ENCODE measurements around the gene PCDHB7.
A peak's percentile ranks its signal among the peaks of the same experiment; 100 is the strongest.
"Not testable (repeated sequence)": the region's sequence is repeated elsewhere in the genome, so short reads cannot be mapped to it uniquely, and the experiment has no call there.

The PCDHB7 gene

GRCh38 chr5:141180313-141180712, 7.9 kb downstream of the PCDHB7 start:
- no peak for DNase-seq (ENCODE audit: low spot score)

GRCh38 chr5:141182248-141182647, 9.8 kb downstream of the PCDHB7 start, which contains the start of gene PCDHB16:
Gene PCDHB16 (plus strand): TSS chr5:141182387. CDS start chr5:141182560, 173 bp downstream.
- no peak for DNase-seq (ENCODE audit: low spot score)

GRCh38 chr5:141184117-141184855, 11.8 kb downstream of the PCDHB7 start:
- DNase-seq (ENCODE audit: low spot score) = not testable (repeated sequence)

- DNase-seq (ENCODE audit: low spot score) = peak; percentile 14
These were observed 14.6 kb downstream of the PCDHB7 start, which contains the start of gene PCDHB9 for GRCh38 chr5:141186897-141187512. Gene PCDHB9 (plus strand): TSS chr5:141187161. CDS start chr5:141187319, 158 bp downstream.

GRCh38 chr5:141188682-141189081, 16.2 kb downstream of the PCDHB7 start:
- not testable (repeated sequence) for DNase-seq (ENCODE audit: low spot score)

- not testable (repeated sequence) for DNase-seq (ENCODE audit: low spot score)
These were observed 16.7 kb downstream of the PCDHB7 start for GRCh38 chr5:141189131-141189530.

- peak; percentile 7 for DNase-seq (ENCODE audit: low spot score)
These were observed 19.8 kb downstream of the PCDHB7 start, which contains the start of gene PCDHB10 for GRCh38 chr5:141192110-141192725. Gene PCDHB10 (plus strand): TSS chr5:141192353. CDS start chr5:141192553, 200 bp downstream.

- not testable (repeated sequence) for DNase-seq (ENCODE audit: low spot score)
These were observed 21.9 kb downstream of the PCDHB7 start for GRCh38 chr5:141194332-141194731.

GRCh38 chr5:141196363-141196762, 23.9 kb downstream of the PCDHB7 start:
- no peak for DNase-seq (ENCODE audit: low spot score)

GRCh38 chr5:141199359-141200235, 27.2 kb downstream of the PCDHB7 start, which contains the start of gene PCDHB11:
Gene PCDHB11 (plus strand): TSS chr5:141199627. CDS start chr5:141199775, 148 bp downstream.
- no peak for DNase-seq (ENCODE audit: low spot score)

- not testable (repeated sequence) for DNase-seq (ENCODE audit: low spot score)
These were observed 28.7 kb downstream of the PCDHB7 start for GRCh38 chr5:141201126-141201525.

- DNase-seq (ENCODE audit: low spot score) = not testable (repeated sequence)
These were observed 29.2 kb downstream of the PCDHB7 start for GRCh38 chr5:141201646-141202045.

- DNase-seq (ENCODE audit: low spot score) = no peak
These were observed 36.0 kb downstream of the PCDHB7 start, which contains the start of gene PCDHB12 for GRCh38 chr5:141208478-141208877. Gene PCDHB12 (plus strand): TSS chr5:141208719. CDS start chr5:141208908, 189 bp downstream.

GRCh38 chr5:141210281-141210680, 37.8 kb downstream of the PCDHB7 start:
- DNase-seq (ENCODE audit: low spot score) = not testable (repeated sequence)

- DNase-seq (ENCODE audit: low spot score) = not testable (repeated sequence)
These were observed 38.4 kb downstream of the PCDHB7 start for GRCh38 chr5:141210849-141211248.

- not testable (repeated sequence) for DNase-seq (ENCODE audit: low spot score)
These were observed 41.4 kb downstream of the PCDHB7 start, which contains the start of gene PCDHB13 for GRCh38 chr5:141213656-141214339. Gene PCDHB13 (plus strand): TSS chr5:141213919. CDS start chr5:141214124, 205 bp downstream.

- DNase-seq (ENCODE audit: low spot score) = not testable (repeated sequence)
These were observed 42.1 kb downstream of the PCDHB7 start for GRCh38 chr5:141214583-141214982.

- DNase-seq (ENCODE audit: low spot score) = not testable (repeated sequence)
These were observed 43.1 kb downstream of the PCDHB7 start for GRCh38 chr5:141215504-141215903.

GRCh38 chr5:141216035-141216434, 43.6 kb downstream of the PCDHB7 start:
- not testable (repeated sequence) for DNase-seq (ENCODE audit: low spot score)

- no peak for DNase-seq (ENCODE audit: low spot score)
These were observed 50.8 kb downstream of the PCDHB7 start, which contains the start of gene PCDHB14 for GRCh38 chr5:141223112-141223783. Gene PCDHB14 (plus strand): TSS chr5:141223343. CDS start chr5:141223506, 163 bp downstream.

Data from CD4-positive, alpha-beta T cell treated with Interleukin-15 for 4 hours (primary cell).